H7 (cell line): ENCODE results near the gene RABGAP1L. TPM values are rescaled to one million over a fixed set of nuclear protein-coding genes. Genes with fewer than 3 reads are reported as not detected.

Source experiments
- DNase-seq: peaks from one replicate; pipeline ENCODE4 v3.0.0; 2012
- H3K27me3 ChIP-seq: 2 replicates; pipeline ENCODE4 v1.6.0; 2011; ENCODE audit warnings: mild to moderate bottlenecking, low read length; ENCODE audit not compliant: control insufficient read depth, insufficient read depth
- H3K36me3 ChIP-seq: replicated peaks from 2 replicates; pipeline ENCODE4 v1.5.1; 2011; ENCODE audit warnings: low read length; ENCODE audit not compliant: control insufficient read depth, insufficient read depth
- H3K4me3 ChIP-seq: 2 replicates; pipeline ENCODE4 v1.5.1; 2011; ENCODE audit warnings: low read depth, mild to moderate bottlenecking, control low read depth, low read length, moderate library complexity; ENCODE audit not compliant: insufficient read depth
- total RNA-seq: library from RNA; depleted of rRNA; stranded (reverse); fragments of >200 nt; shearing (Covaris generic); gene quantifications from 2 replicates; pipeline ENCODE4 v1.2.3, GENCODE V29; 2014

RABGAP1L gene
- total RNA-seq, 1 experiment from 2014 or later, result 31.9 TPM

DNA sequence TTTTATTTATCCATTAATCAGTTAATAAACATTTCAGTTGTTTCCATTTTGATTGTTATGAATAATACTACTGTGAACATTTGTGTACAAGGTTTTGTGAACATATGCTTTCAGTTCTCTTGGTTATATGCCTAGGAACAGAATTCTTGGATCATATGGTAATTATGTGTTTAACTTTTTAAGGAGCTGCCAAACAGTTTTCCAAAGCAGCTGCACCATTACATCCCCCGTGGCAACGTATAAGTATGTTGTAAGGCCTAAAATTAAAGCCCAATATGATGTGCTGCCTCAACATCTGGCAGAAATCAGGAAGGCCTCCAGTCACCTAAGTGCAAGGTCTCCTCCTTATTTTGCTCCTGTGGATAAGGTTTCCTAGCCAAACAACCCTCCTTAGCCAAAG is 604.9 kb downstream of the RABGAP1L start:
- no peak for DNase-seq
- Histone ChIP-seq H3K4me3 (no peak overlapping the region), H3K36me3 (no peaks in the 10 kb centered on the region), H3K27me3 (no peaks in the 10 kb centered on the region)

DNA sequence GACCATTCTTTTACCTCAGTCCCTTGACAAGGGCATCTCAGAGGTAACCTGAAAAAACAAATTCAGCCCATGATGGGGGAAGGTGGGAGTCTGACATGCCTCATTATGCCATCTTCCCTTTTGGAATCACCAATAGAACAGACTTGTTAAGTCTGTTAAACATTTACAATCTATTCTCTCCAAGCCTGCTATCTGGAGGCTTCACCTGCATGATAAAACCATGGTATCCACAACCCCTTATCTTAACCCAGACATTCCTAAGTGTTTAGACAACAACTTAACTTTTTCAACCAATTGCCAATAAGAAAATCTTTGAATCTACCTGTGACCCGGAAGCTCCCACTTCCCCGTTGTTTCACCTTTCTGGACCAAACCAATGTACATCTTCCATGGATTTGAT is 607.4 kb downstream of the RABGAP1L start:
- no peak for DNase-seq
- no peak overlapping the region for H3K4me3 ChIP-seq
- no peaks in the 10 kb centered on the region for H3K36me3 ChIP-seq

GRCh38 chr1:174768516-174768915 is 609.2 kb downstream of the RABGAP1L start:
- no peak overlapping the region for H3K4me3 ChIP-seq

More for the DNA sequence above, 607.4 kb downstream of the RABGAP1L start:
- no peaks in the 10 kb centered on the region for H3K27me3 ChIP-seq

GRCh38 chr1:174768949-174769348 is 609.6 kb downstream of the RABGAP1L start:
- Histone ChIP-seq H3K4me3 (no peak overlapping the region), H3K27me3 (no peaks in the 10 kb centered on the region), H3K36me3 (no peaks in the 10 kb centered on the region)
- no peak for DNase-seq

More at GRCh38 chr1:174768516-174768915, 609.2 kb downstream of the RABGAP1L start:
- H3K36me3 ChIP-seq, result no peaks in the 10 kb centered on the region
- no peak for DNase-seq
- H3K27me3 ChIP-seq, result no peaks in the 10 kb centered on the region

DNA sequence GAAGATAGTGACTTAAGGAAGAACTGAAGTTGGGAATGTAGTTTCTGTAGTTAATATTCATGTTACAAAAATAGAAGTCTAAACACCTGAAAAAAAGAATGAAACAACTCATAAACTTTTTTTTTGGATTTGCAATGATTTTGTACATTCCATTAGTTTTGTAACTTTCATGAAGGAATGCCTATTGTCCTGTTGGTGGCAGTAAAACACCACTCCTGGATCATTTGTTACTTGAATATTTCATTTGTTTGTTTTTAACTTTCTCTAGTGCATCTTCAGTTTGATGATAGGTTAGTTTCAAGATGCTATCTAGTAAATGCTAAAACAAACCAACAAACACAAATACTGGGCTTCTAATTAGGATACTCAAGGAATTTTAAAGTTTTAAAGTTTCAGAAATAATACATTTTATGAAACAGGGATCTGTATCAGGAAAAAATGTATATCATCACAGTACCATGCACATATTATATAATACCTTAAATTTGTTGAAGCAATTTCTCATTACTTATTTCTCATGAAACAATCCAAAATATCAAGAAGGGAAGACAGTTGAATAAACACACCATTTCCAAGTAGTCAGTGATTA is 610.7 kb downstream of the RABGAP1L start:
- H3K36me3 ChIP-seq, result no peaks in the 10 kb centered on the region
- peak; percentile 39 for DNase-seq
- no peak overlapping the region for H3K4me3 ChIP-seq
- no peaks in the 10 kb centered on the region for H3K27me3 ChIP-seq

- H3K36me3 ChIP-seq, result no peaks in the 10 kb centered on the region
- DNase-seq, result no peak
- H3K4me3 ChIP-seq, result no peak overlapping the region
- no peaks in the 10 kb centered on the region for H3K27me3 ChIP-seq
Observed at GRCh38 chr1:174775621-174776020, 616.3 kb downstream of the RABGAP1L start.

- Histone ChIP-seq H3K27me3 (no peaks in the 10 kb centered on the region), H3K36me3 (no peaks in the 10 kb centered on the region)
Observed at GRCh38 chr1:174777262-174777661, 617.9 kb downstream of the RABGAP1L start.

GRCh38 chr1:174785510-174785909 is 626.2 kb downstream of the RABGAP1L start:
- DNase-seq, result no peak
- H3K36me3 ChIP-seq, result no peaks in the 10 kb centered on the region
- H3K27me3 ChIP-seq, result no peaks in the 10 kb centered on the region
- H3K4me3 ChIP-seq, result no peak overlapping the region

More at GRCh38 chr1:174777262-174777661, 617.9 kb downstream of the RABGAP1L start:
- no peak overlapping the region for H3K4me3 ChIP-seq
- no peak for DNase-seq

DNA sequence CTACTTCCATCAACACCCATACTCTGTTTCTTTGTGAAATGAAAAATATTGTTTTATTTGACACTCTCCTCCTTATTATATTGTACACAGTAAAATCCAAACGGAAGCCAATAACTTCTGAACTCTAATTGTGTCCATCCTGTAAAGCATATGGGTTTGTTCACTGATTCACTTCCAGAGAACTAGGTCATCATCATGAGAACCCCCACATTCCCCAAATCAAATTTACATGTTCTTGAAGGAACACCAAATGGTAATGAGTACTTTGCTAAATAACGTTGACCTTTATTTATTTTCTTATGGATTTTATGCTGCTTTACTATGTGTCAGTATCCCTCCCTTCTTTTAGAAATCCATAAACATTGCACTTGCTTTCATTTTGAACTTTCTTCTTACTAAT is 627.0 kb downstream of the RABGAP1L start:
- Histone ChIP-seq H3K36me3 (no peaks in the 10 kb centered on the region), H3K4me3 (no peak overlapping the region), H3K27me3 (no peaks in the 10 kb centered on the region)
- DNase-seq, result no peak

- Histone ChIP-seq H3K4me3 (no peak overlapping the region), H3K27me3 (no peaks in the 10 kb centered on the region), H3K36me3 (no peaks in the 10 kb centered on the region)
- no peak for DNase-seq
Observed at GRCh38 chr1:174786760-174787159, 627.4 kb downstream of the RABGAP1L start.

GRCh38 chr1:174788981-174789380 is 629.7 kb downstream of the RABGAP1L start:
- no peak overlapping the region for H3K4me3 ChIP-seq
- no peaks in the 10 kb centered on the region for H3K27me3 ChIP-seq
- H3K36me3 ChIP-seq, result no peaks in the 10 kb centered on the region
- DNase-seq, result no peak

GRCh38 chr1:174789399-174789798 is 630.1 kb downstream of the RABGAP1L start:
- no peaks in the 10 kb centered on the region for H3K36me3 ChIP-seq
- no peak for DNase-seq
- no peaks in the 10 kb centered on the region for H3K27me3 ChIP-seq
- no peak overlapping the region for H3K4me3 ChIP-seq

GRCh38 chr1:174791863-174792262 is 632.5 kb downstream of the RABGAP1L start:
- H3K36me3 ChIP-seq, result no peaks in the 10 kb centered on the region
- no peak overlapping the region for H3K4me3 ChIP-seq
- no peaks in the 10 kb centered on the region for H3K27me3 ChIP-seq
- no peak for DNase-seq

GRCh38 chr1:174794861-174795260 is 635.5 kb downstream of the RABGAP1L start:
- H3K27me3 ChIP-seq, result no peaks in the 10 kb centered on the region
- DNase-seq, result no peak
- no peak overlapping the region for H3K4me3 ChIP-seq
- no peaks in the 10 kb centered on the region for H3K36me3 ChIP-seq

- DNase-seq, result no peak
- no peak overlapping the region for H3K4me3 ChIP-seq
- no peaks in the 10 kb centered on the region for H3K27me3 ChIP-seq
- no peaks in the 10 kb centered on the region for H3K36me3 ChIP-seq
Observed at GRCh38 chr1:174795806-174796205, 636.5 kb downstream of the RABGAP1L start.

- DNase-seq, result no peak
- no peaks in the 10 kb centered on the region for H3K36me3 ChIP-seq
- H3K27me3 ChIP-seq, result no peaks in the 10 kb centered on the region
- H3K4me3 ChIP-seq, result no peak overlapping the region
Observed at GRCh38 chr1:174797398-174797797, 638.1 kb downstream of the RABGAP1L start.
